ENCODE results near the gene TAF4.

TAF4 gene

DNA sequence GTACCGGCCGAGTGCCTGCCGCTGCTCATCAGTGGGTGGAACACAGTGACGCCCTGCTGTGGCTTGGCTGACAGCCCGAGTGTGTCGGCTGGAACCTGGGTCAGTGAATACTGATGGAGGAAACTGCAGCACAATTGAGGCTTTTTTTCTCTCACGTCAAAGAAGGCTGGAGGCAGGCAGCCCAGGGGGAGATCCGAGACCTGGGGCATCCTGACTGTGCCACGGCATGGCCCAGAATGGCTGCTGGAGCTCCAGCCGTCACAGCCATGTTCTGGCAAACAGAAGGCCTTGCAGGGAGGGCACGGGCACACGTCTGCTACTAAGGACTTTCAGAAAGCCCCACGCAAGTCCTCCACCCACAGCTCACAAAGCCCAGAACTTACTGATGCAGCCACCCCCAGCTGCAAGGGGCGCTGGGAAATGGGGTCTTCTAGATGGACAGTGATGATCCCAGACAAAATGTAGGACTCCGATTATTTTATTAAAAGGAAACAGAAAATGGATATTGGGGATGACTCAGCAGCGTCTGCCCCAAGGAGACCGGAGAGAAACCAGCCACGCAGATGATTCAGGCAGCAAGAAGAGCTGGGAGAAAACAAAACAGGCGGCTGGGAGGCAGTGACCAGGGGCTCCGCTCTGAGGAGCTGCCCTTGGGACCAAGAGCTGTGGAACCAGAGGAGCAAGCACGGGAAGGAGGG is 140.0 kb downstream of the TAF4 start:
- Histone ChIP-seq H3K4me3 (ENCODE audit: low read length) (no peak overlapping the region), H3K9ac (ENCODE audit: low read length) (no peak overlapping the region), H3K4me1 (ENCODE audit: control insufficient read depth, insufficient read depth, low read length) (no peaks in the 10 kb centered on the region), H3K27me3 (replicated peaks; ENCODE audit: control insufficient read depth, insufficient read depth, low read length) (peaks cover 4% of the 10 kb centered on the region), H3K9me3 (ENCODE audit: control insufficient read depth, low read length) (no peaks in the 10 kb centered on the region), H3K36me3 (ENCODE audit: control insufficient read depth, insufficient read depth, low read length, severe bottlenecking) (no peaks in the 10 kb centered on the region)
- no peak for DNase-seq (ENCODE audit: low read depth)

GRCh38 chr20:61924858-61925554 is 140.7 kb downstream of the TAF4 start:
- H3K27me3 ChIP-seq (replicated peaks; ENCODE audit: control insufficient read depth, insufficient read depth, low read length): peaks cover 4% of the 10 kb centered on the region
- H3K4me1 ChIP-seq (ENCODE audit: control insufficient read depth, insufficient read depth, low read length): no peaks in the 10 kb centered on the region
- H3K36me3 ChIP-seq (ENCODE audit: control insufficient read depth, insufficient read depth, low read length, severe bottlenecking): no peaks in the 10 kb centered on the region
- no peaks in the 10 kb centered on the region for H3K9me3 ChIP-seq (ENCODE audit: control insufficient read depth, low read length)
- DNase-seq (ENCODE audit: low read depth): no peak
- H3K4me3 ChIP-seq (ENCODE audit: low read length): no peak overlapping the region
- H3K9ac ChIP-seq (ENCODE audit: low read length): no peak overlapping the region
